WERI-Rb-1 (cell line): ENCODE measurements around the gene AMDHD2.

Source experiments
- DNase-seq: peaks from one replicate; pipeline ENCODE4 v3.0.0-alpha.2; 2020
- H3K27ac ChIP-seq: fragments of 250-450 bp; sonication (Bioruptor Pico); 2 replicates; pipeline ENCODE4 v1.5.1; 2020; ENCODE audit warnings: mild to moderate bottlenecking, moderate library complexity
- H3K27me3 ChIP-seq: fragments of 250-450 bp; sonication (Bioruptor Pico); 2 replicates; pipeline ENCODE4 v1.5.1; 2021; ENCODE audit warnings: mild to moderate bottlenecking, low read depth, moderate library complexity; ENCODE audit not compliant: insufficient read depth, severe bottlenecking
- H3K36me3 ChIP-seq: fragments of 250-450 bp; sonication (Bioruptor Pico); 2 replicates; pipeline ENCODE4 v1.5.1; 2020; ENCODE audit warnings: mild to moderate bottlenecking, moderate library complexity
- H3K4me3 ChIP-seq: 2 replicates; pipeline ENCODE4 v1.5.1; 2011; ENCODE audit warnings: low read depth, mild to moderate bottlenecking, control low read depth, low read length
- H3K9me3 ChIP-seq: fragments of 250-450 bp; sonication (Bioruptor Pico); 2 replicates; pipeline ENCODE4 v1.5.1; 2021; ENCODE audit warnings: mild to moderate bottlenecking, moderate library complexity; ENCODE audit not compliant: severe bottlenecking
- TF ChIP-seq, protein P1 (sequence below): IDR thresholded peaks from 2 replicates; pipeline ENCODE4 v1.5.1; 2011; ENCODE audit warnings: low read depth, mild to moderate bottlenecking, control low read depth, inconsistent platforms, low read length

Gene AMDHD2

GRCh38 chr16:2472885-2473445, 47.2 kb upstream of the AMDHD2 start:
- H3K9me3 ChIP-seq = no peaks in the 10 kb centered on the region
- TF ChIP-seq, protein P1, sequence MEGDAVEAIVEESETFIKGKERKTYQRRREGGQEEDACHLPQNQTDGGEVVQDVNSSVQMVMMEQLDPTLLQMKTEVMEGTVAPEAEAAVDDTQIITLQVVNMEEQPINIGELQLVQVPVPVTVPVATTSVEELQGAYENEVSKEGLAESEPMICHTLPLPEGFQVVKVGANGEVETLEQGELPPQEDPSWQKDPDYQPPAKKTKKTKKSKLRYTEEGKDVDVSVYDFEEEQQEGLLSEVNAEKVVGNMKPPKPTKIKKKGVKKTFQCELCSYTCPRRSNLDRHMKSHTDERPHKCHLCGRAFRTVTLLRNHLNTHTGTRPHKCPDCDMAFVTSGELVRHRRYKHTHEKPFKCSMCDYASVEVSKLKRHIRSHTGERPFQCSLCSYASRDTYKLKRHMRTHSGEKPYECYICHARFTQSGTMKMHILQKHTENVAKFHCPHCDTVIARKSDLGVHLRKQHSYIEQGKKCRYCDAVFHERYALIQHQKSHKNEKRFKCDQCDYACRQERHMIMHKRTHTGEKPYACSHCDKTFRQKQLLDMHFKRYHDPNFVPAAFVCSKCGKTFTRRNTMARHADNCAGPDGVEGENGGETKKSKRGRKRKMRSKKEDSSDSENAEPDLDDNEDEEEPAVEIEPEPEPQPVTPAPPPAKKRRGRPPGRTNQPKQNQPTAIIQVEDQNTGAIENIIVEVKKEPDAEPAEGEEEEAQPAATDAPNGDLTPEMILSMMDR = no peak
- H3K27me3 ChIP-seq = no peaks in the 10 kb centered on the region
- peaks cover 16% of the 10 kb centered on the region for H3K36me3 ChIP-seq
- peak overlapping the region; percentile 36 for H3K4me3 ChIP-seq
- peak overlapping the region; percentile 100 for H3K27ac ChIP-seq
- DNase-seq = no peak

DNA sequence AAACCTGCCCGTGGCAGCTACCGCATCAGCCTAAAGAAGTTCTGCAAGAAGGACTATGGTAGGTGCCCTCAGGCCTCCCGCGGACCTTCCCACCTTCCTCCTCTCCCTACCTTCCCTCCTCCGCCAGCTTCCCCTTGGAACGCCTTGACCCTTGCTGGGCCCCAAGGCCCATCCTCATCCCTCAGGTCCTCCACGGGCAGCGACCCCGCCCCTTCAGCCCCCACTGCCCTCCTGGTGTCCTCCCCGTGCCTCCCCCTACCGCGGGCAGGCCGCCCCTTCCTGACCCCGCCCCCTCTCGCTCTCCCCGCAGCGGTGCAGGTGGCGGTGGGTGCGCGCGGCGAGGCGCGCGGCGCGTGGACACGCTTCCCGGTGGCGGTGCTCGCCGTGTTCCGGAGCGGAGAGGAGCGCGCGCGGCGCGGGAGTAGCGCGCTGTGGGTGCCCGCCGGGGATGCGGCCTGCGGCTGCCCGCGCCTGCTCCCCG, 46.7 kb upstream of the AMDHD2 start:
- H3K27ac ChIP-seq = peak overlapping the region; percentile 100
- TF ChIP-seq, protein P1 = no peak
- no peaks in the 10 kb centered on the region for H3K27me3 ChIP-seq
- peak overlapping the region; percentile 36 for H3K4me3 ChIP-seq
- peaks cover 19% of the 10 kb centered on the region for H3K36me3 ChIP-seq
- peak; percentile 90 for DNase-seq
- no peaks in the 10 kb centered on the region for H3K9me3 ChIP-seq

- TF ChIP-seq, protein P1 = peak; percentile 48
- Histone ChIP-seq H3K27ac (peak overlapping the region; percentile 100), H3K27me3 (no peaks in the 10 kb centered on the region), H3K36me3 (peaks cover 23% of the 10 kb centered on the region), H3K9me3 (no peaks in the 10 kb centered on the region), H3K4me3 (peak overlapping the region; percentile 61)
- peak; percentile 44 for DNase-seq
Measured at GRCh38 chr16:2473999-2474876, 45.9 kb upstream of the AMDHD2 start.

DNA sequence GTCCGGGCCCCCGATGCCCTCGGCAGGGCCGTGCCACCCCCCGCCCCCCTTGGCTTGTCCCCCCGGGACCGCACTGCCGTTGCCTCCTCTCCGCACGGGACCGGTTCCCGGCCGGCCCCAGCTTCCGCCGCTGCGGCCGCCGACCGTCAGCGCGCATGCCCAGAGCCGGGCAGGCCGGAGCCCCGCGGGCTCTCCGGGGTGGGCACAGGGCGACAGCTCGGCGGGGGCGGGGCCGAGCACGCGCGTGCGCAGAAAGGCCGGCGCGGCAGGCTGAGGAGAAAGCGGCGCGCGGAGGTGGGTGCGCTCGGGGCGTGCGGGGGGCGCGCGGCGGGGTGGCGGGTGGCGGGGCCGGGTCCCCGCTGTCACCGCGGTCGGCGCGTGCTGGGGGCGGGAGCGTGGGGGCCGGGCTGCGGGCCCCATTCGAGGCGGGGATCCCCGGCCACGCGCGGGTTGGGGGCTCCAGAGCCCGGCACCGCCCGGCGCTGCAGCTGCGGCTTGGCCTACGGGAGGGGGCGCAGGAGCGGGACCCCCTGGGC, 45.2 kb upstream of the AMDHD2 start, which contains the start of gene TBC1D24:
TBC1D24 (plus strand) TSS at position 251 of the 536 bp plus-strand sequence. CDS start 21,022 bp downstream, outside the sequence.
- peak; percentile 85 for DNase-seq
- no peaks in the 10 kb centered on the region for H3K9me3 ChIP-seq
- H3K27me3 ChIP-seq = no peaks in the 10 kb centered on the region
- peak within 1 kb of the TSS; percentile 61 for H3K4me3 ChIP-seq
- peaks cover 27% of the 10 kb centered on the region for H3K36me3 ChIP-seq
- TF ChIP-seq, protein P1 = no peak
- peak within 1 kb of the TSS; percentile 100 for H3K27ac ChIP-seq

GRCh38 chr16:2475413-2476344, 44.5 kb upstream of the AMDHD2 start:
- Histone ChIP-seq H3K36me3 (peaks cover 30% of the 10 kb centered on the region), H3K9me3 (no peaks in the 10 kb centered on the region), H3K27me3 (no peaks in the 10 kb centered on the region), H3K27ac (peak overlapping the region; percentile 82), H3K4me3 (peak overlapping the region; percentile 52)
- peak; percentile 42 for DNase-seq
- TF ChIP-seq, protein P1 = no peak
